Measurements from ENCODE around the gene SLC17A1. TPM values are rescaled to one million over a fixed set of nuclear protein-coding genes. Genes with fewer than 3 reads are reported as not detected.

The SLC17A1 gene
- total RNA-seq, 1 experiment from 2014 or later, result not detected

GRCh38 chr6:25764611-25765010 lies 67.2 kb downstream of the SLC17A1 start:
- ChIA-PET POLR2A (no interaction called here), CTCF (no interaction called here)
- TF ChIP-seq TCF7L2 (IDR thresholded peaks at IDR 0.05; ENCODE audit: low read depth, low read length) (no peak), REST (IDR thresholded peaks at IDR 0.05; ENCODE audit: insufficient read depth in 1 of 2, low read depth in 2 of 2, low read length in 1 of 2) (no peak), POLR2AphosphoS5 (IDR thresholded peaks at IDR 0.05; ENCODE audit: low read depth, low read length) (no peak), CTCF (IDR thresholded peaks at IDR 0.05) (no peak), SIN3A (IDR thresholded peaks at IDR 0.05; ENCODE audit: borderline replicate concordance, insufficient read depth, low read depth, low read length) (no peak)
- in situ Hi-C loops (cut with HindIII; ENCODE audit: low pct_unique_long_range_greater_than_20kb, low sequenced_read_pairs), result no loop called here
- Histone ChIP-seq H3K9me3 (ENCODE audit: control insufficient read depth, insufficient read depth, low read depth, low read length) (no peaks in the 10 kb centered on the region), H3K4me3 (ENCODE audit: low read depth in 2 of 2, low read length in 2 of 2) (no peak overlapping the region), H3K27me3 (ENCODE audit: control insufficient read depth, insufficient read depth, low read length) (peaks cover 3% of the 10 kb centered on the region), H3K4me1 (ENCODE audit: control insufficient read depth, insufficient read depth, low read length) (no peaks in the 10 kb centered on the region), H3K36me3 (ENCODE audit: control insufficient read depth, insufficient read depth, low read length) (no peaks in the 10 kb centered on the region), H3K27ac (ENCODE audit: low read length) (no peak overlapping the region)
- no TSS peak for BruUV-seq (replicated peaks)
- DNase-seq (ENCODE audit: low read depth, low spot score) (no peak), ATAC-seq (no peak)
- intact Hi-C loops (cut with micrococcal nuclease; ENCODE audit: unreplicated experiment), result no loop called here

GRCh38 chr6:25757936-25758642 lies 73.8 kb downstream of the SLC17A1 start:
- Histone ChIP-seq H3K27me3 (ENCODE audit: control insufficient read depth, insufficient read depth, low read length) (peaks cover 3% of the 10 kb centered on the region), H3K9me3 (ENCODE audit: control insufficient read depth, insufficient read depth, low read depth, low read length) (no peaks in the 10 kb centered on the region), H3K4me1 (ENCODE audit: control insufficient read depth, insufficient read depth, low read length) (no peaks in the 10 kb centered on the region), H3K4me3 (ENCODE audit: low read depth in 2 of 2, low read length in 2 of 2) (no peak overlapping the region), H3K27ac (ENCODE audit: low read length) (no peak overlapping the region), H3K36me3 (ENCODE audit: control insufficient read depth, insufficient read depth, low read length) (no peaks in the 10 kb centered on the region)
- intact Hi-C loops (cut with micrococcal nuclease; ENCODE audit: unreplicated experiment) (no loop called here), in situ Hi-C loops (cut with HindIII; ENCODE audit: low pct_unique_long_range_greater_than_20kb, low sequenced_read_pairs) (no loop called here)
- DNase-seq (ENCODE audit: low read depth, low spot score) (no peak), ATAC-seq (no peak)
- CTCF ChIA-PET, result no interaction called here
- no peak for TF ChIP-seq POLR2AphosphoS5 (IDR thresholded peaks at IDR 0.05; ENCODE audit: low read depth, low read length)
- TF ChIP-seq TCF7L2 (IDR thresholded peaks at IDR 0.05; ENCODE audit: low read depth, low read length), result no peak
- TF ChIP-seq CTCF (IDR thresholded peaks at IDR 0.05), result no peak
- no peak for TF ChIP-seq REST (IDR thresholded peaks at IDR 0.05; ENCODE audit: insufficient read depth in 1 of 2, low read depth in 2 of 2, low read length in 1 of 2)
- TF ChIP-seq SIN3A (IDR thresholded peaks at IDR 0.05; ENCODE audit: borderline replicate concordance, insufficient read depth, low read depth, low read length), result no peak
- POLR2A ChIA-PET, result no interaction called here
- BruUV-seq (replicated peaks), result no TSS peak

Measured in Panc1 (cell line).